ENCODE results near the gene SFXN5. TPM values are rescaled to one million over a fixed set of nuclear protein-coding genes. Genes with fewer than 3 reads are reported as not detected.

Gene SFXN5
- total RNA-seq, 1 experiment from 2014 or later, result 27.8 TPM

GRCh38 chr2:72963423-72964145 lies 107.9 kb downstream of the SFXN5 start:
- in situ Hi-C loops (cut with HindIII; ENCODE audit: low pct_unique_long_range_greater_than_20kb, low sequenced_read_pairs), result no loop called here
- POLR2A ChIA-PET, result no interaction called here
- CTCF ChIA-PET, result interaction anchor here (0.8 kb wide), 1 partner anchor 10 kb away, joined by 5 read pairs; no protein-coding TSS in a partner anchor

GRCh38 chr2:72962911-72963310 lies 108.6 kb downstream of the SFXN5 start:
- in situ Hi-C loops (cut with HindIII; ENCODE audit: low pct_unique_long_range_greater_than_20kb, low sequenced_read_pairs) (no loop called here), intact Hi-C loops (cut with micrococcal nuclease; ENCODE audit: unreplicated experiment) (no loop called here)
- DNase-seq (ENCODE audit: low read depth, low spot score), result no peak
- Histone ChIP-seq H3K9me3 (ENCODE audit: control insufficient read depth, insufficient read depth, low read depth, low read length) (no peaks in the 10 kb centered on the region), H3K36me3 (ENCODE audit: control insufficient read depth, insufficient read depth, low read length) (no peaks in the 10 kb centered on the region), H3K4me1 (ENCODE audit: control insufficient read depth, insufficient read depth, low read length) (no peaks in the 10 kb centered on the region), H3K27me3 (ENCODE audit: control insufficient read depth, insufficient read depth, low read length) (no peaks in the 10 kb centered on the region), H3K4me3 (ENCODE audit: low read depth in 2 of 2, low read length in 2 of 2) (no peak overlapping the region), H3K27ac (ENCODE audit: low read length) (no peak overlapping the region)
- BruUV-seq (replicated peaks), result no TSS peak
- CTCF ChIA-PET, result no interaction called here
- no peak for ATAC-seq
- POLR2A ChIA-PET, result no interaction called here
- TF ChIP-seq CTCF (IDR thresholded peaks at IDR 0.05), result no peak
- TF ChIP-seq POLR2AphosphoS5 (IDR thresholded peaks at IDR 0.05; ENCODE audit: low read depth, low read length), result no peak
- no peak for TF ChIP-seq SIN3A (IDR thresholded peaks at IDR 0.05; ENCODE audit: borderline replicate concordance, insufficient read depth, low read depth, low read length)
- TF ChIP-seq REST (IDR thresholded peaks at IDR 0.05; ENCODE audit: insufficient read depth in 1 of 2, low read depth in 2 of 2, low read length in 1 of 2), result no peak
- no peak for TF ChIP-seq TCF7L2 (IDR thresholded peaks at IDR 0.05; ENCODE audit: low read depth, low read length)

More at GRCh38 chr2:72963423-72964145, 107.9 kb downstream of the SFXN5 start:
- Histone ChIP-seq H3K27ac (ENCODE audit: low read length) (no peak overlapping the region), H3K9me3 (ENCODE audit: control insufficient read depth, insufficient read depth, low read depth, low read length) (no peaks in the 10 kb centered on the region), H3K36me3 (ENCODE audit: control insufficient read depth, insufficient read depth, low read length) (no peaks in the 10 kb centered on the region), H3K4me1 (ENCODE audit: control insufficient read depth, insufficient read depth, low read length) (no peaks in the 10 kb centered on the region), H3K27me3 (ENCODE audit: control insufficient read depth, insufficient read depth, low read length) (no peaks in the 10 kb centered on the region), H3K4me3 (ENCODE audit: low read depth in 2 of 2, low read length in 2 of 2) (no peak overlapping the region)
- DNase-seq (ENCODE audit: low read depth, low spot score), result no peak
- TF ChIP-seq REST (IDR thresholded peaks at IDR 0.05; ENCODE audit: insufficient read depth in 1 of 2, low read depth in 2 of 2, low read length in 1 of 2) (no peak), CTCF (IDR thresholded peaks at IDR 0.05) (no peak), SIN3A (IDR thresholded peaks at IDR 0.05; ENCODE audit: borderline replicate concordance, insufficient read depth, low read depth, low read length) (no peak), TCF7L2 (IDR thresholded peaks at IDR 0.05; ENCODE audit: low read depth, low read length) (no peak), POLR2AphosphoS5 (IDR thresholded peaks at IDR 0.05; ENCODE audit: low read depth, low read length) (no peak)
- no peak for ATAC-seq
- BruUV-seq (replicated peaks), result no TSS peak
- intact Hi-C loops (cut with micrococcal nuclease; ENCODE audit: unreplicated experiment), result no loop called here

All from Panc1 (cell line).